HepG2 (cell line): ENCODE results near the gene VGLL4. TPM values are rescaled to one million over a fixed set of nuclear protein-coding genes. Genes with fewer than 3 reads are reported as not detected.

Experiments
- ATF2 ChIP-seq: sonication (generic); formaldehyde crosslinking; IDR thresholded peaks from 2 replicates; pipeline ENCODE4 v1.4.0; 2020; ENCODE audit warnings: missing genetic modification reagents
- HHEX ChIP-seq: IDR thresholded peaks from 2 replicates; pipeline ENCODE4 v1.6.1; 2016; ENCODE audit warnings: control low read depth
- HNF1A ChIP-seq, 2 experiments: sonication (generic) in 1 of 2; formaldehyde crosslinking in 1 of 2; IDR thresholded peaks; 2 replicates each; pipeline versions ENCODE4 v1.4.0 to v1.6.1; 2016 to 2020; ENCODE audit warnings: borderline replicate concordance in 1 of 2, low read depth in 1 of 2, mild to moderate bottlenecking in 1 of 2, missing genetic modification reagents in 1 of 2
- MYC ChIP-seq: sonication (generic); formaldehyde crosslinking; IDR thresholded peaks from 2 replicates; pipeline ENCODE4 v1.9.0; 2021; ENCODE audit warnings: missing genetic modification reagents, borderline replicate concordance
- POLR2AphosphoS2 ChIP-seq: IDR thresholded peaks from 2 replicates; pipeline ENCODE4 v1.6.1; 2011; ENCODE audit warnings: low read depth, low read length, improper control_type of control experiment
- RAD21 ChIP-seq: fragments of 450-650 bp; formaldehyde crosslinking; IDR thresholded peaks from 2 replicates; pipeline ENCODE4 v1.5.0; 2020; ENCODE audit warnings: mild to moderate bottlenecking
- SMYD3 ChIP-seq: sonication (generic); formaldehyde crosslinking; IDR thresholded peaks from 2 replicates; pipeline ENCODE4 v1.8.1; 2023; ENCODE audit warnings: mild to moderate bottlenecking, missing genetic modification reagents
- TAF1 ChIP-seq: sonication (generic); formaldehyde crosslinking; IDR thresholded peaks from 2 replicates; pipeline ENCODE4 v1.4.0; 2020; ENCODE audit warnings: missing genetic modification reagents
- ZBTB7B ChIP-seq: sonication (generic); formaldehyde crosslinking; IDR thresholded peaks from 2 replicates; pipeline ENCODE4 v1.4.0; 2020; ENCODE audit warnings: missing genetic modification reagents
- ZMYM3 ChIP-seq: sonication (generic); formaldehyde crosslinking; IDR thresholded peaks from 2 replicates; pipeline ENCODE4 v1.5.1; 2020; ENCODE audit warnings: mild to moderate bottlenecking, missing genetic modification reagents
- ZNF251 ChIP-seq: sonication (generic); formaldehyde crosslinking; IDR thresholded peaks from 2 replicates; pipeline ENCODE4 v1.9.0; 2021; ENCODE audit warnings: mild to moderate bottlenecking, missing genetic modification reagents
- ZNF274 ChIP-seq: sonication (generic); formaldehyde crosslinking; IDR thresholded peaks from 2 replicates; pipeline ENCODE4 v1.5.1; 2020; ENCODE audit warnings: mild to moderate bottlenecking, missing genetic modification reagents
- ZNF503 ChIP-seq: sonication (generic); formaldehyde crosslinking; IDR thresholded peaks from 2 replicates; pipeline ENCODE4 v1.4.0; 2020; ENCODE audit warnings: missing genetic modification reagents
- ZNF619 ChIP-seq: sonication (generic); formaldehyde crosslinking; IDR thresholded peaks from 2 replicates; pipeline ENCODE4 v1.4.0; 2020; ENCODE audit warnings: mild to moderate bottlenecking, missing genetic modification reagents
- ZNF672 ChIP-seq: sonication (generic); formaldehyde crosslinking; IDR thresholded peaks from 2 replicates; pipeline ENCODE4 v1.8.1; 2022; ENCODE audit warnings: missing genetic modification reagents
- ZNF7 ChIP-seq: IDR thresholded peaks from 2 replicates; pipeline ENCODE4 v1.6.1; 2016; ENCODE audit warnings: missing biosample characterization, missing genetic modification reagents
- ZNF704 ChIP-seq: sonication (generic); formaldehyde crosslinking; IDR thresholded peaks from 2 replicates; pipeline ENCODE4 v1.8.1; 2023; ENCODE audit warnings: mild to moderate bottlenecking, inconsistent platforms, moderate library complexity, missing genetic modification reagents, borderline replicate concordance
- ZNF891 ChIP-seq: sonication (generic); formaldehyde crosslinking; IDR thresholded peaks from 2 replicates; pipeline ENCODE4 v1.5.0; 2020; ENCODE audit warnings: mild to moderate bottlenecking, missing genetic modification reagents
- polyA plus RNA-seq, 8 experiments: library from polyadenylated mRNA; depleted of rRNA in 3 of 8; stranded (reverse) in 7 of 8; unstranded in 1 of 8; fragments of >200 nt; fragmentation: Illumina TruSeq in 4 of 8; extraction: Trizol in 4 of 8; gene quantifications; 2 replicates each; pipeline versions ENCODE4 v1.2.1 to v1.2.3, GENCODE V29; 2011 to 2016; ENCODE audit warnings: low read depth in 4 of 8, missing spikeins in 1 of 8, mixed read lengths in 1 of 8; ENCODE audit not compliant: insufficient read depth in 1 of 8
- total RNA-seq, 5 experiments: library from RNA; depleted of rRNA; stranded (reverse); fragments of >200 nt; fragmentation: Illumina TruSeq; extraction: Trizol; gene quantifications; 2 replicates each; pipeline ENCODE4 v1.2.3, GENCODE V29; 2016; ENCODE audit warnings: low read depth in 1 of 5
- TF ChIP-seq, protein P1 (sequence below): sonication (generic); formaldehyde crosslinking; IDR thresholded peaks from 2 replicates; pipeline ENCODE4 v1.8.0; 2022; ENCODE audit warnings: mild to moderate bottlenecking, missing genetic modification reagents; ENCODE audit not compliant: insufficient replicate concordance

The VGLL4 gene
- total and polyA plus RNA-seq, 2 of the 13 experiments (the other 11 are each of a cell fraction or from before 2014, with no cell fraction given), result 23.2 to 39.0 TPM

DNA sequence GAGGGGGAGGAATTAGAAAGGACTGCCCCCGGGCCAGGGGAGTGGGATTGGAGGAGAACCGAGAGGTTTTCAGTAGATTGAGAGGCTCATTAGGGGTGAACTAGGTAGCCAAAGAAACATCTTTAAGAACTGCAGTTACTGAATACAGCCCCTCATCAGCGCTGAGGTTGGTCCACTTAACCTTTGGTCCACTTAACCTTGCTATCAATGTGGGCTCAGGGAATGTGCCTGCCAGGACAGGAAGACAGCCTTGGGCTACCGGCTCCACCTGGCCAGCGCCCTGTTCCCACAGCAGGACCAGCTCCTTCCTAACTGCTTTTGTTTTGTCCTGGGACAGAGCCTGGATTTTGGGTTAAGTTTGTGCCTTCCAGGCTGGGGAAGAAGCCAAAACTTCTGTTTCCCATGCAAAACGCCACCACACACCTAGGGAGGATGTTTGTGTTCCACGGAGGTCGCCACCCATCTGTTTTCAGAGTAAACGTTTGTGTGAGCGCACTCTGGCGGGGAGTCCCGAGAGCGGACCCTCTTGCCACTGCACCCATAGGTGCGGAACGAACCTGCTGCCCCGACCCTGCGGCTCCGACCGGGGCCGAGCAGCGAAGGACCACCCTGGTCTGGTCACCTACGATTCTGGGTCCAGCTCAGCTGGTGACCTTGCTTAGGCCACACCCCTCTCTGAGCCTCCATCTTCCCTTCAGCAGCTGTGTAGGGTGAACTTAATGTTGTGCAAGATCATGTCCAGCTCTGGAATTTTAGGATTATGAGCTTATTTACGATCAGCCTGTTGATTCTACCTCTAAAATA lies 107.4 kb downstream of the VGLL4 start (continued):
- TF ChIP-seq HNF1A (IDR thresholded peaks at IDR 0.05; ENCODE audit: low read depth) (no peak), HNF1A (CRISPR knock-in tag; IDR thresholded peaks at IDR 0.05; ENCODE audit: borderline replicate concordance) (peak; percentile 32; the same call in 1 of the 2 replicates), ZNF704 (no peak), ZMYM3 (peak; percentile 57; the same call in 1 of the 2 replicates), ZBTB7B (peak; percentile 71; the same call in 1 of the 2 replicates), RAD21 (CRISPR knock-in tag) (peak; percentile 84), POLR2AphosphoS2 (no peak), ZNF274 (CRISPR knock-in tag) (peak; percentile 78; the same call in 1 of the 2 replicates), ATF2 (CRISPR knock-in tag) (peak; percentile 30; the same call in 1 of the 2 replicates), TAF1 (no peak), ZNF7 (CRISPR knock-in tag) (no peak), ZNF891 (CRISPR knock-in tag) (peak; percentile 61; the same call in 1 of the 2 replicates), ZNF251 (CRISPR knock-in tag) (no peak), ZNF672 (CRISPR knock-in tag) (no peak), SMYD3 (no peak), ZNF619 (peak; percentile 70; the same call in 1 of the 2 replicates), HHEX (CRISPR knock-in tag) (no peak), ZNF503 (CRISPR knock-in tag) (no peak), MYC (0 out of 2 replicates have a peak, but pooled peaks have one; percentile 40)
- TF ChIP-seq, protein P1, sequence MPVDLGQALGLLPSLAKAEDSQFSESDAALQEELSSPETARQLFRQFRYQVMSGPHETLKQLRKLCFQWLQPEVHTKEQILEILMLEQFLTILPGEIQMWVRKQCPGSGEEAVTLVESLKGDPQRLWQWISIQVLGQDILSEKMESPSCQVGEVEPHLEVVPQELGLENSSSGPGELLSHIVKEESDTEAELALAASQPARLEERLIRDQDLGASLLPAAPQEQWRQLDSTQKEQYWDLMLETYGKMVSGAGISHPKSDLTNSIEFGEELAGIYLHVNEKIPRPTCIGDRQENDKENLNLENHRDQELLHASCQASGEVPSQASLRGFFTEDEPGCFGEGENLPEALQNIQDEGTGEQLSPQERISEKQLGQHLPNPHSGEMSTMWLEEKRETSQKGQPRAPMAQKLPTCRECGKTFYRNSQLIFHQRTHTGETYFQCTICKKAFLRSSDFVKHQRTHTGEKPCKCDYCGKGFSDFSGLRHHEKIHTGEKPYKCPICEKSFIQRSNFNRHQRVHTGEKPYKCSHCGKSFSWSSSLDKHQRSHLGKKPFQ (CRISPR knock-in tag), result no peak
